ENCODE results near the gene RAP1GDS1. TPM values are rescaled to one million over a fixed set of nuclear protein-coding genes. Genes with fewer than 3 reads are reported as not detected.

RAP1GDS1 gene
- polyA plus RNA-seq, 1 donor (not counting 4 experiments of a cell fraction or from before 2014, with no cell fraction given): 58.1 TPM

GRCh38 chr4:98311656-98312055 is 50.5 kb downstream of the RAP1GDS1 start:
- FAIRE-seq (no peak), DNase-seq (ENCODE audit: low read depth, low spot score) (no peak)
- Histone ChIP-seq H3K4me3 (ENCODE audit: control insufficient read depth in 2 of 3, extremely low read depth in 1 of 3, insufficient read depth in 2 of 3, low read depth in 1 of 3, low read length in 3 of 3) (no peak overlapping the region), H3K9me3 (ENCODE audit: control insufficient read depth, low read depth, low read length) (no peaks in the 10 kb centered on the region), H3K36me3 (ENCODE audit: control insufficient read depth in 2 of 2, extremely low read depth in 1 of 2, insufficient read depth in 2 of 2, low read length in 2 of 2) (no peaks in the 10 kb centered on the region), H2AFZ (ENCODE audit: control insufficient read depth, low read length) (no peak overlapping the region), H3K27ac (ENCODE audit: control insufficient read depth, insufficient read depth, low read length) (no peak overlapping the region), H3K9ac (ENCODE audit: control insufficient read depth, extremely low read depth, insufficient read depth, low read length) (no peak overlapping the region), H3K9me1 (ENCODE audit: control insufficient read depth, extremely low read depth, insufficient read depth, low read length) (no peaks in the 10 kb centered on the region), H3K4me1 (ENCODE audit: control insufficient read depth, extremely low read depth, insufficient read depth, low read length) (no peaks in the 10 kb centered on the region), H3K4me2 (ENCODE audit: control insufficient read depth, extremely low read depth, insufficient read depth, low read depth, low read length) (no peak overlapping the region), H4K20me1 (ENCODE audit: control insufficient read depth, extremely low read depth, insufficient read depth, low read length) (no peaks in the 10 kb centered on the region), H3K79me2 (ENCODE audit: control insufficient read depth, insufficient read depth, low read length) (peaks cover 24% of the 10 kb centered on the region), H3K27me3 (ENCODE audit: control insufficient read depth, extremely low read depth, insufficient read depth, low read length) (no peaks in the 10 kb centered on the region)
- no peak for TF ChIP-seq EZH2 (IDR thresholded peaks at IDR 0.05; ENCODE audit: low read length)
- TF ChIP-seq CTCF (optimal IDR thresholded peaks at IDR 0.05 in 1 of 3, IDR thresholded peaks at IDR 0.05 in 1 of 3, conservative IDR thresholded peaks at IDR 0.05 in 1 of 3; ENCODE audit: extremely low read depth in 1 of 3, insufficient read depth in 2 of 3, low read length in 3 of 3): no peak
- dilution Hi-C loops (cut with MboI; ENCODE audit: extremely low pct_ligation_motif_present, low sequenced_read_pairs): no loop called here

GRCh38 chr4:98314791-98315565 is 53.8 kb downstream of the RAP1GDS1 start:
- Histone ChIP-seq H3K9me1 (ENCODE audit: control insufficient read depth, extremely low read depth, insufficient read depth, low read length) (no peaks in the 10 kb centered on the region), H3K27ac (ENCODE audit: control insufficient read depth, insufficient read depth, low read length) (no peak overlapping the region), H3K4me2 (ENCODE audit: control insufficient read depth, extremely low read depth, insufficient read depth, low read depth, low read length) (no peak overlapping the region), H2AFZ (ENCODE audit: control insufficient read depth, low read length) (no peak overlapping the region), H3K9ac (ENCODE audit: control insufficient read depth, extremely low read depth, insufficient read depth, low read length) (no peak overlapping the region), H3K9me3 (ENCODE audit: control insufficient read depth, low read depth, low read length) (no peaks in the 10 kb centered on the region), H3K79me2 (ENCODE audit: control insufficient read depth, insufficient read depth, low read length) (peaks cover 29% of the 10 kb centered on the region), H4K20me1 (ENCODE audit: control insufficient read depth, extremely low read depth, insufficient read depth, low read length) (no peaks in the 10 kb centered on the region), H3K36me3 (ENCODE audit: control insufficient read depth in 2 of 2, extremely low read depth in 1 of 2, insufficient read depth in 2 of 2, low read length in 2 of 2) (peaks cover 0 to 4% of the 10 kb centered on the region in 2 experiments), H3K4me1 (ENCODE audit: control insufficient read depth, extremely low read depth, insufficient read depth, low read length) (no peaks in the 10 kb centered on the region), H3K4me3 (ENCODE audit: control insufficient read depth in 2 of 3, extremely low read depth in 1 of 3, insufficient read depth in 2 of 3, low read depth in 1 of 3, low read length in 3 of 3) (no peak overlapping the region), H3K27me3 (ENCODE audit: control insufficient read depth, extremely low read depth, insufficient read depth, low read length) (no peaks in the 10 kb centered on the region)
- no peak for DNase-seq (ENCODE audit: low read depth, low spot score)
- no peak for TF ChIP-seq CTCF (optimal IDR thresholded peaks at IDR 0.05 in 1 of 3, IDR thresholded peaks at IDR 0.05 in 1 of 3, conservative IDR thresholded peaks at IDR 0.05 in 1 of 3; ENCODE audit: extremely low read depth in 1 of 3, insufficient read depth in 2 of 3, low read length in 3 of 3)
- no peak for TF ChIP-seq EZH2 (IDR thresholded peaks at IDR 0.05; ENCODE audit: low read length)
- dilution Hi-C loops (cut with MboI; ENCODE audit: extremely low pct_ligation_motif_present, low sequenced_read_pairs): no loop called here
- no peak for FAIRE-seq
